Transverse colon (tissue), 4 donors: ENCODE data around the gene CIAO2A. TPM values are rescaled to one million over a fixed set of nuclear protein-coding genes. Genes with fewer than 3 reads are reported as not detected.
"Not testable (repeated sequence)": the region's sequence is repeated elsewhere in the genome, so short reads cannot be mapped to it uniquely, and the experiment has no call there.

Experiments
- DNase-seq: peaks from one replicate; pipeline ENCODE4 v3.0.0-alpha.2; 2019
- H3K27ac ChIP-seq, 4 donors: fragments of 200-600 bp; sonication (generic); 2 replicates each; pipeline ENCODE4 v1.5.1; 2016 to 2018; ENCODE audit warnings: inconsistent platforms in 4 of 4
- H3K27me3 ChIP-seq: fragments of 200-600 bp; sonication (generic); 2 replicates; pipeline ENCODE4 v1.5.1; 2017; ENCODE audit warnings: inconsistent platforms
- H3K36me3 ChIP-seq, 4 donors: fragments of 200-600 bp; sonication (generic); 2 replicates each; pipeline ENCODE4 v1.5.1; 2017 to 2019; ENCODE audit warnings: inconsistent platforms in 4 of 4
- H3K4me1 ChIP-seq, 4 donors: fragments of 200-600 bp; sonication (generic); 2 replicates each; pipeline ENCODE4 v1.5.1; 2017 to 2020; ENCODE audit warnings: inconsistent platforms in 4 of 4
- H3K4me3 ChIP-seq, 4 donors: fragments of 200-600 bp; sonication (generic); 1 replicate in 1 of 4; 2 replicates in 3 of 4; pipeline versions ENCODE4 v1.5.1 to v1.6.1; 2017 to 2019; ENCODE audit warnings: inconsistent platforms in 4 of 4
- H3K9me3 ChIP-seq, 2 donors: fragments of 200-600 bp; sonication (generic); 2 replicates each; pipeline ENCODE4 v1.5.1; 2017 to 2019; ENCODE audit warnings: inconsistent platforms in 2 of 2
- EP300 ChIP-seq: sonication (generic); formaldehyde crosslinking; IDR thresholded peaks from one replicate; pipeline ENCODE4 v1.6.1; 2017; ENCODE audit warnings: antibody characterized with exemption, low read depth
- POLR2A ChIP-seq: fragments of 450-650 bp; IDR thresholded peaks from one replicate; pipeline ENCODE4 v1.6.1; 2016; ENCODE audit warnings: antibody characterized with exemption, mild to moderate bottlenecking, moderate library complexity
- POLR2AphosphoS5 ChIP-seq, 3 donors: sonication (generic); formaldehyde crosslinking; IDR thresholded peaks; one replicate each; pipeline ENCODE4 v1.6.1; 2016; ENCODE audit warnings: antibody characterized with exemption in 3 of 3
- WGBS, 2 donors: methylation state at CpG; one replicate each; pipeline ENCODE4 v1.1.5; 2018; ENCODE audit warnings: low coverage in 1 of 2; 5-methylcytosine and 5-hydroxymethylcytosine counted together
- in situ Hi-C, 4 donors: fragments of 200-750 bp; cut with MboI; loops; one replicate each; pipeline versions ENCODE4 v1.15.0 to v1.15.1; 2017; ENCODE audit warnings: low sequenced_read_pairs in 3 of 4, low pct_ligation_motif_present in 1 of 4, low pct_unique_long_range_greater_than_20kb in 1 of 4
- intact Hi-C: fragments of 100-400 bp; cut with DNase I; formaldehyde crosslinking; loops from one replicate; pipeline ENCODE4 v1.15.1; 2023; ENCODE audit warnings: low total_unique reads
- total RNA-seq, 4 donors: library from RNA; depleted of rRNA; stranded (reverse); fragments of >200 nt; gene quantifications; one replicate each; pipeline ENCODE4 v1.1.0, GENCODE V29; 2016
- TF ChIP-seq, protein P1 (sequence below), 5 experiments: fragments of 200-600 bp in 3 of 5; fragments of 450-650 bp in 2 of 5; sonication (generic) in 3 of 5; IDR thresholded peaks; 1 replicate in 2 of 5; 2 replicates in 3 of 5; pipeline ENCODE4 v1.5.1; 2016 to 2017; ENCODE audit warnings: antibody characterized with exemption in 5 of 5, inconsistent platforms in 3 of 5, mild to moderate bottlenecking in 2 of 5, moderate library complexity in 1 of 5

The CIAO2A gene
- total RNA-seq, 4 donors from 2014 or later = 28.1 to 160 (median 104) TPM

- TF ChIP-seq, protein P1, sequence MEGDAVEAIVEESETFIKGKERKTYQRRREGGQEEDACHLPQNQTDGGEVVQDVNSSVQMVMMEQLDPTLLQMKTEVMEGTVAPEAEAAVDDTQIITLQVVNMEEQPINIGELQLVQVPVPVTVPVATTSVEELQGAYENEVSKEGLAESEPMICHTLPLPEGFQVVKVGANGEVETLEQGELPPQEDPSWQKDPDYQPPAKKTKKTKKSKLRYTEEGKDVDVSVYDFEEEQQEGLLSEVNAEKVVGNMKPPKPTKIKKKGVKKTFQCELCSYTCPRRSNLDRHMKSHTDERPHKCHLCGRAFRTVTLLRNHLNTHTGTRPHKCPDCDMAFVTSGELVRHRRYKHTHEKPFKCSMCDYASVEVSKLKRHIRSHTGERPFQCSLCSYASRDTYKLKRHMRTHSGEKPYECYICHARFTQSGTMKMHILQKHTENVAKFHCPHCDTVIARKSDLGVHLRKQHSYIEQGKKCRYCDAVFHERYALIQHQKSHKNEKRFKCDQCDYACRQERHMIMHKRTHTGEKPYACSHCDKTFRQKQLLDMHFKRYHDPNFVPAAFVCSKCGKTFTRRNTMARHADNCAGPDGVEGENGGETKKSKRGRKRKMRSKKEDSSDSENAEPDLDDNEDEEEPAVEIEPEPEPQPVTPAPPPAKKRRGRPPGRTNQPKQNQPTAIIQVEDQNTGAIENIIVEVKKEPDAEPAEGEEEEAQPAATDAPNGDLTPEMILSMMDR (IDR thresholded peaks at IDR 0.05) = no peak
- TF ChIP-seq EP300 (no peak), POLR2A (no peak)
- Histone ChIP-seq H3K27ac (no peak overlapping the region), H3K4me3 (no peak overlapping the region), H3K27me3 (no peaks in the 10 kb centered on the region), H3K9me3 (no peaks in the 10 kb centered on the region), H3K36me3 (peaks cover 0 to 79% (median 35%) of the 10 kb centered on the region in 4 donors), H3K4me1 (no peaks in the 10 kb centered on the region)
- no peak for DNase-seq
- in situ Hi-C loops = no loop called here
- intact Hi-C loops = no loop called here
- 63 to 97% methylated on average over 3 of the region's 3 CpGs for WGBS, 2 donors
Measured at GRCh38 chr15:64125978-64126377, 32.3 kb upstream of the CIAO2A start.

- intact Hi-C loops = no loop called here
- Histone ChIP-seq H3K4me3 (no peak overlapping the region), H3K36me3 (peaks cover 0 to 78% (median 34%) of the 10 kb centered on the region in 4 donors), H3K9me3 (no peaks in the 10 kb centered on the region), H3K4me1 (no peaks in the 10 kb centered on the region), H3K27ac (no peak overlapping the region), H3K27me3 (no peaks in the 10 kb centered on the region)
- in situ Hi-C loops = no loop called here
- 84 to 94% methylated on average over 3 of the region's 3 CpGs for WGBS, 2 donors
- no peak for TF ChIP-seq POLR2A
- DNase-seq = no peak
Measured at GRCh38 chr15:64122936-64123351, 29.3 kb upstream of the CIAO2A start.

DNA sequence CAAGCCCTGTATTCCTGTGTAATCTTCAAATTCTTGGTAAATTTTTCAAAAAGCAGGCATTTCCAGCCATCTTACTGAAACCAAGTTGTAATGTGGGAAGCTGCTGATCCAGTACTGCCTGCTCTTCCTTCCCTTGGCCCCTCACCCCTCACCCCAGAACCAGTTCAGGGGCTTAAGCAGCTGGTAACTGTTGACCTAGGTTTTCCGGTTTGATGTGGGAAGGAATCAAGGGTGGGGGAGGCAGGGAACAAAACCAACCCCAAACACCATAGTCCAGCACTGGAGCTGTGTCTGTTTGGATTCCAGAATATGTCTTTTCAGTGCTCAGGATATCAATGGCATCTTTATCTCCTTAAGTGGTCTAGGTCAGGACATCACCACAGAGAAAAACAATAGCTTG, 28.8 kb upstream of the CIAO2A start:
- H3K36me3 ChIP-seq = peaks cover 0 to 79% (median 33%) of the 10 kb centered on the region in 4 donors
- TF ChIP-seq POLR2A (no peak), EP300 (no peak)
- TF ChIP-seq, protein P1 (IDR thresholded peaks at IDR 0.05) = no peak
- no peak overlapping the region for H3K4me3 ChIP-seq
- 93% methylated on average over 1 of the region's 1 CpG; no CpG with 5 or more reads in 1 of the 2 donors for WGBS, 2 donors
- intact Hi-C loops (no loop called here), in situ Hi-C loops (no loop called here)
- no peak overlapping the region for H3K27ac ChIP-seq
- no peaks in the 10 kb centered on the region for H3K9me3 ChIP-seq
- DNase-seq = no peak
- no peaks in the 10 kb centered on the region for H3K4me1 ChIP-seq
- no peaks in the 10 kb centered on the region for H3K27me3 ChIP-seq

- no peak overlapping the region for H3K4me3 ChIP-seq
- no peak overlapping the region for H3K27ac ChIP-seq
- no peaks in the 10 kb centered on the region for H3K4me1 ChIP-seq
- H3K9me3 ChIP-seq = no peaks in the 10 kb centered on the region
- no peaks in the 10 kb centered on the region for H3K27me3 ChIP-seq
- in situ Hi-C loops (no loop called here), intact Hi-C loops (no loop called here)
- DNase-seq = no peak
- no peak for TF ChIP-seq POLR2A
- no peak for TF ChIP-seq POLR2AphosphoS5 (IDR thresholded peaks at IDR 0.05)
- TF ChIP-seq, protein P1 (IDR thresholded peaks at IDR 0.05) = no peak
- TF ChIP-seq EP300 = no peak
- H3K36me3 ChIP-seq = peaks cover 0 to 78% (median 32%) of the 10 kb centered on the region in 4 donors
- 86 to 90% methylated on average over 4 of the region's 4 CpGs for WGBS, 2 donors
Measured at GRCh38 chr15:64121614-64122013, 28.0 kb upstream of the CIAO2A start.

GRCh38 chr15:64120322-64120721, 26.7 kb upstream of the CIAO2A start:
- H3K27me3 ChIP-seq, H3K27ac ChIP-seq, H3K4me3 ChIP-seq, in situ Hi-C loops, DNase-seq, H3K4me1 ChIP-seq, intact Hi-C loops, H3K9me3 ChIP-seq: not testable (repeated sequence)
- WGBS, 2 donors = 99 to 100% methylated on average over 1 to 2 of the region's 2 CpGs
- peaks cover 0 to 85% (median 31%) of the 10 kb centered on the region in 4 donors for H3K36me3 ChIP-seq
